Sigmoid colon (tissue), 7 donors: Measurements from ENCODE around the gene RHOA. TPM values are rescaled to one million over a fixed set of nuclear protein-coding genes. Genes with fewer than 3 reads are reported as not detected.

Experiments
- DNase-seq: peaks from one replicate; pipeline ENCODE4 v3.0.0-alpha.2; 2019
- H3K27ac ChIP-seq, 4 donors: fragments of 200-600 bp; sonication (generic); one replicate each; pipeline ENCODE4 v1.5.1; 2016 to 2019; ENCODE audit warnings: mild to moderate bottlenecking in 1 of 4
- H3K27me3 ChIP-seq, 3 donors: fragments of 200-600 bp; sonication (generic); one replicate each; pipeline ENCODE4 v1.5.1; 2019; ENCODE audit warnings: mild to moderate bottlenecking in 1 of 3
- H3K36me3 ChIP-seq, 4 donors: fragments of 200-600 bp; sonication (generic); one replicate each; pipeline ENCODE4 v1.5.1; 2016 to 2019
- H3K4me1 ChIP-seq, 4 donors: fragments of 200-600 bp; sonication (generic); one replicate each; pipeline ENCODE4 v1.5.1; 2017 to 2019
- H3K4me3 ChIP-seq, 4 donors: fragments of 200-600 bp; sonication (generic); one replicate each; pipeline ENCODE4 v1.5.1; 2017 to 2019; ENCODE audit warnings: mild to moderate bottlenecking in 2 of 4, moderate library complexity in 1 of 4
- H3K9me3 ChIP-seq, 4 donors: fragments of 200-600 bp in 3 of 4; sonication (generic) in 3 of 4; one replicate each; pipeline versions ENCODE4 v1.5.1 to v1.6.1; 2013 to 2019
- CTCF ChIP-seq, 4 experiments: fragments of 450-650 bp in 3 of 4; fragments of 200-600 bp in 1 of 4; IDR thresholded peaks; one replicate each; pipeline ENCODE4 v1.5.1; 2016 to 2019; ENCODE audit warnings: antibody characterized with exemption in 4 of 4, mild to moderate bottlenecking in 3 of 4, moderate library complexity in 2 of 4
- EP300 ChIP-seq, 4 donors: sonication (generic); formaldehyde crosslinking; IDR thresholded peaks; one replicate each; pipeline ENCODE4 v1.6.1; 2017; ENCODE audit warnings: antibody characterized with exemption in 4 of 4
- POLR2A ChIP-seq, 2 donors: fragments of 450-650 bp; IDR thresholded peaks; one replicate each; pipeline ENCODE4 v1.6.1; 2016; ENCODE audit warnings: antibody characterized with exemption in 2 of 2, mild to moderate bottlenecking in 2 of 2, moderate library complexity in 2 of 2
- POLR2AphosphoS5 ChIP-seq, 4 donors: sonication (generic); formaldehyde crosslinking; IDR thresholded peaks; one replicate each; pipeline ENCODE4 v1.6.1; 2017; ENCODE audit warnings: antibody characterized with exemption in 4 of 4
- WGBS, 2 donors: extraction: QIAGEN DNeasy Blood & Tissue Kit; methylation state at CpG; one replicate each; pipeline ENCODE4 v1.1.7; 2013; 5-methylcytosine and 5-hydroxymethylcytosine counted together
- intact Hi-C: fragments of 100-400 bp; cut with DNase I; formaldehyde crosslinking; loops from one replicate; pipeline ENCODE4 v1.15.1; 2023
- polyA plus RNA-seq, 3 donors: library from polyadenylated mRNA; stranded (reverse); fragments of 200-250 nt; gene quantifications; one replicate each; pipeline ENCODE4 v1.2.3, GENCODE V29; 2013
- total RNA-seq, 4 donors: library from RNA; depleted of rRNA; stranded (reverse); fragments of >200 nt; gene quantifications; one replicate each; pipeline ENCODE4 v1.1.0, GENCODE V29; 2016
- donor health status: healthy with polysubstance abuse.
- donor health status: Bipolar disorder and iron deficiency.
- donor health status: healthy.

Gene RHOA
- total and polyA plus RNA-seq, 7 donors: 369 to 516 (median 421) TPM

GRCh38 chr3:49310677-49311076, 101.1 kb downstream of the RHOA start:
- Histone ChIP-seq H3K9me3 (no peaks in the 10 kb centered on the region), H3K4me1 (no peaks in the 10 kb centered on the region), H3K36me3 (peaks cover 0 to 96% (median 33%) of the 10 kb centered on the region in 4 donors), H3K4me3 (no peak overlapping the region), H3K27me3 (no peaks in the 10 kb centered on the region), H3K27ac (no peak overlapping the region)
- TF ChIP-seq EP300 (IDR thresholded peaks at IDR 0.05) (no peak), POLR2A (IDR thresholded peaks at IDR 0.05) (no peak), POLR2AphosphoS5 (IDR thresholded peaks at IDR 0.05) (no peak), CTCF (IDR thresholded peaks at IDR 0.05) (no peak)
- no peak for DNase-seq
- intact Hi-C loops: no loop called here
- WGBS, 2 donors: 98 to 100% methylated on average over 1 of the region's 1 CpG

Other genes with a start within 250 kb of the RHOA start
- 10 to 100 TPM; 12.5 to 27.3 (median 16.4) TPM for gene CCDC71, start 245.6 kb downstream of the RHOA start, total RNA-seq
- 10 to 100 TPM; 13.4 to 23.0 (median 15.6) TPM for gene CCDC71, start 245.6 kb downstream of the RHOA start, polyA plus RNA-seq
- gene KLHDC8B, start 240.4 kb downstream of the RHOA start, total RNA-seq: 100 to 1,000 TPM in 2 of 4 donors, 10 to 100 TPM in 2; 95.3 to 134 (median 98.0) TPM
- gene KLHDC8B, start 240.4 kb downstream of the RHOA start, polyA plus RNA-seq: 10 to 100 TPM; 11.3 to 27.6 (median 16.1) TPM
- gene C3orf62, start 134.7 kb downstream of the RHOA start, total RNA-seq: 10 to 100 TPM in 1 of 4 donors, 1 to 10 TPM in 3; 2.5 to 19.4 (median 4.5) TPM
- gene C3orf62, start 134.7 kb downstream of the RHOA start, polyA plus RNA-seq: 1 to 10 TPM; 1.2 to 7.5 (median 1.8) TPM
- 10 to 100 TPM; 16.3 to 28.2 (median 20.5) TPM for gene USP4, start 71.9 kb downstream of the RHOA start, total RNA-seq
- gene USP4, start 71.9 kb downstream of the RHOA start, polyA plus RNA-seq: 10 to 100 TPM; 19.0 to 31.9 (median 22.2) TPM
- 100 to 1,000 TPM; 164 to 331 (median 268) TPM for gene GPX1, start 53.6 kb downstream of the RHOA start, total RNA-seq
- gene GPX1, start 53.6 kb downstream of the RHOA start, polyA plus RNA-seq: 100 to 1,000 TPM; 359 to 380 (median 367) TPM
- gene TCTA, start 447 bp upstream of the RHOA start, total RNA-seq: 10 to 100 TPM; 15.1 to 25.0 (median 16.5) TPM
- 10 to 100 TPM; 35.1 to 47.6 (median 40.2) TPM for gene TCTA, start 447 bp upstream of the RHOA start, polyA plus RNA-seq
- 10 to 100 TPM in 1 of 4 donors, 1 to 10 TPM in 3; 3.1 to 16.1 (median 4.6) TPM for gene AMT, start 10.5 kb upstream of the RHOA start, total RNA-seq
- 10 to 100 TPM; 11.5 to 12.0 (median 11.8) TPM for gene AMT, start 10.5 kb upstream of the RHOA start, polyA plus RNA-seq
- gene NICN1, start 17.3 kb upstream of the RHOA start, total RNA-seq: 1 to 10 TPM; 2.5 to 9.7 (median 4.5) TPM
- gene NICN1, start 17.3 kb upstream of the RHOA start, polyA plus RNA-seq: 10 to 100 TPM in 1 of 3 donors, 1 to 10 TPM in 2; 3.6 to 11.6 (median 5.1) TPM
- 10 to 100 TPM; 42.8 to 73.4 (median 66.5) TPM for gene DAG1, start 58.3 kb upstream of the RHOA start, total RNA-seq
- gene DAG1, start 58.3 kb upstream of the RHOA start, polyA plus RNA-seq: 10 to 100 TPM in 1 of 3 donors, 1 to 10 TPM in 2; 4.2 to 42.7 (median 7.4) TPM
- gene BSN, start 142.5 kb upstream of the RHOA start, total RNA-seq: under 1 TPM; 0.55 to 0.81 (median 0.69) TPM
- under 1 TPM in 2 of 3 donors, not detected in 1; under 0.01 to 0.35 TPM for gene BSN, start 142.5 kb upstream of the RHOA start, polyA plus RNA-seq